GM21619 (cell line): ENCODE results near the gene PNMA8C.
"Not testable (repeated sequence)": the region's sequence is repeated elsewhere in the genome, so short reads cannot be mapped to it uniquely, and the experiment has no call there.

ENCODE experiments used
- ATAC-seq: cut with Tn5 transposase; IDR thresholded peaks from one replicate; pipeline ENCODE4 v1.9.1; 2021; ENCODE audit not compliant: unreplicated experiment

PNMA8C gene

DNA sequence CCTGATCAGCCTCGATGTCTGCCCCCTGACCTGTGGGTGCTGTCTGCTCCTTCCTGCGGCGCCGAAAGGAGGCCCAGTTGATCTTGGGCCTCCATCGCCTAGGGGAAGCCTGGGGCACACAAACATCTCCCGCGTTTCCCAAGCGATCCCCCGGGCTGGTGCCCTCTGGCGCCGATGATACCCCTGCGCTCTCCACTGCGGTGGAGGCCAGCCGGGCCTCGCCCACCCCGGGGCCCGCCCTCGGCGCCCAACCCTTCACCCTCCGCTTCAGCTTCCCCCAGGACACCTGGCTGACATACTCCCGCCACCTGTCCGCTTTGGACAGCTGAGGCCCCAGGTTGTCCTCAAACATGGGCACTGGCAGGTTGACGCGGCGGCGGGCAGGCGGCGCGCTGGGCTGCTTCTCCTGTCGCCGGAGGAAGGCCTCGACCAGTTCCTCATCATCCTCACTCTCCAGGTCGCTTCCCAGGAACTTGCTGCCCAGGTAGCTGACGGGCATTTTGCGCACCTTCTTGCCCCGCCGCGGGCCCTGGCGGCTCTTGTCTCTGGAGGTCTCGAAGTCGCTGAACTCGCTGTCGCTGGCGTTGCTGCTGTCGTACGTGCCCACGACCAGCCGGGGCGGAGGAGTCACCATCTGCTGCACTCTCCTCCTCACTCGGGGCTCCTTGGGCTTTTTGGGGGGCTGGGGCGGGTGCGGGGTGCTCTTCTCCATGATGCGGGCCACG is 16.6 kb downstream of the PNMA8C start:
- ATAC-seq, result no peak

DNA sequence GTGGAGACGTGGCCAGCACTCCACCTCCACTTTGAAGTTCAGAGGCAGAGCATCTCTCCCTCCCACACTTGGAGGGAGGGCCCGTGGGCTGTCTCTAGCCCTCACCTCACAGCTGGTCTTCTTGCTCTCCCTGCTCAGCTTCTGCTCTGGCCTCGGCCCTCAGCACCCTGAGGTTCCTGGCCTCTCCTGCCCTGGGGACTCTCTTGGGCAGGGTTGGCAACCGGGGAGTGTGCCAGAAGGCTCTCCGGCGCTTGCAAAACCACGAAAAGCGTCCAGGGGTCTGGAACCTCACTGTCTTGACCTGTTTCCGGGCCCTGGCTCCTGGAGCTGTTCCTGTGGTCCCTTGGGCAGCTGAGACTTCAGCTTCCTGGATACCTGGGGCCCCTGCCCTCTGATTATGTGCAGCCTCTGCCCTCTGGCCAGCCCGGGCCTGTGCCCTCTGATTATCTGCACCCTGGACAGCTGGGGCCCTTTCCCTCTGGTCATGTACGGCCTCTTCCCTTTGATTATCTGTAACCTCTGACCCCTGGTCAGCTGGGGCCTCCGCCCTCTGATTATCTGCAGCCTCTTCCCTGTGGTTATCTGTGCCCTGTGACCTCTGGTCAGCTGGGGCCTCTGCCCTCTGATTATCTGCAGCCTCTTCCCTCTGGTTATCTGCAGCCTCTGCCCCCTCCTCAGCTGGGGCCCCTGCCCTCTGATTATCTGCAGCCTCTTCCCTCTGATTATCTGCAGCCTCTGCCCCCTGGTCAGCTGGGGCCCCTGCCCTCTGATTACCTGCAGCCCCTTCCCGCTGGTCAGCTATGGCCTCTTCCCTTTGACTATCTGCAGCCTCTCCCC is 17.4 kb downstream of the PNMA8C start:
- no peak for ATAC-seq

DNA sequence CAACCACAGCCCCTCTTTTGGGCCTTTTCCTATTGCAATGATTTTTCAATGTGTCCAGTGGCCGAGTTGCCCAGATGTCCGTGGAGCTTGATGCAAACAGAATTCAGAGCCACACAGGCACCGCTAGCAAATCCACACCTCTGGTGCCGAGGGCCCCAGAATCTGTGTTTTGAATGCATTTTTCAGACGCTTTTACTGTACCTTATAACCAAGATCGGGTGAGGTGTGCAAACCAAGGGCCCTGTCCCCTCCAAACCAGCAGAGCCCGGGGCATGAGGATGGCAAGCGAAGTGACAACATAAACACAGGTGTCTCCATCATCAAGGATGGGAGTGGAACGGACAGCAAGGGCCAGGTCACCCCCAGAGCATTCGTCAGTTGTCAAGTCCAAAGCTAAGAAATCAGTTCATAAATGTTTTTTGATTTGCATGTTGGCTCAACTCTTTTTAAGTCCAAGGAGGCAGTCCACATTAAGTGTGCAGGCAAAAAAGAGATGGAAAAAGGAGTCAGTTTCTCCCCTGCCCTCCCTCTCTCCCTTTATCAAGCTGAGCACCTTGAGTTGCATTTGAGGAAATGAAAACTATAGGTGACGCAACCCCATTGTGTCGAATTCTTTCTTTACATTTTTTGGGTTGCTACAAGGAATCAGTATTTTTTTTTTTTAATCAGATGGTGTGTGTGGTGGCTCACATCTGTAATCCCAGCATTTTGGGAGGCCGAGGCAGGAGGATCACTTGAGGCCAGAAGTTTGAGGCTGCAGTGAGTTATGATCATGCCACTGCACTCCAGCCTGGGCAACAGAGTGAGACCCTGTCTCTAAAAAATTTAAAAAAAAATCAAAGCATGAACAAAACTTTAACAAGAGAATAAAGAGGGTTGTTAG is 18.3 kb downstream of the PNMA8C start:
- ATAC-seq, result no peak

DNA sequence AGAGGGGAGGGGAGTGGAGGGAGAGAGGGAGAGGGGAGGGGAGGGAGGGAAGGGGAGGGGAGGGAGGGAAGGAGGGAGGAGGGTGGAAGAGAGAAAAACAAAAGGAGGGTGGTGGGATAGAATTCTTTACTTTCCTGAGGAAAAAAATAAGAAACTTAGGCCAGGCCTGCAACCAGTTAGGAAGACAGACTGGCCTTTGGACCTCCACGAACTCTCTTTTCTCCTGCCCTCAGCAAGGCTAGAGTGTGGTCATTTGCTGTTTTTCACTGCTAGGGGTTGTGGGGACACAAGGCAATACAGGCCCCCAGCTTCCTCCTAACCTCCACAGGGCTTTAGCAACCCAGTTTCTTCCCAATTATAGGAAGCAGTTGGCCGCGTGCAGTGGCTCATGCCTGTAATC is 19.5 kb downstream of the PNMA8C start:
- ATAC-seq, result no peak

DNA sequence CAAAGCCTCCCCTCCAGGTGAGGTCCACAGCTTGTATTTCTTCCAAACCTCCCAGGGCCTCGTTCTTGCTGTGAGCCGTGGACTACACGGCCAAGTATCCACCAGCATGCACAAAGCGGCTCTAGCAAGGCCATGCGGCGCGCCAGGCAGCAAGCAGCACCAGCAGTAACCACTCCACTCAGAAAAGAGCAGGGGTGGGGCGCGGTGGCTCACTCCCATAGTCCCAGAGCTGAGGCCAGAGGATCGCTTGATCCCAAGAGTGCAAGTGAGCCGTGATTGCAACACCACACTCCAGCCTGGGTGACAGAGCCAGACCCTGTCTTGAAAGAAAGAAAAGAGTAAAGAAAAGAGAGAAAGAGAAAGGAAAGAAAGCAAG is 20.1 kb downstream of the PNMA8C start:
- no peak for ATAC-seq

DNA sequence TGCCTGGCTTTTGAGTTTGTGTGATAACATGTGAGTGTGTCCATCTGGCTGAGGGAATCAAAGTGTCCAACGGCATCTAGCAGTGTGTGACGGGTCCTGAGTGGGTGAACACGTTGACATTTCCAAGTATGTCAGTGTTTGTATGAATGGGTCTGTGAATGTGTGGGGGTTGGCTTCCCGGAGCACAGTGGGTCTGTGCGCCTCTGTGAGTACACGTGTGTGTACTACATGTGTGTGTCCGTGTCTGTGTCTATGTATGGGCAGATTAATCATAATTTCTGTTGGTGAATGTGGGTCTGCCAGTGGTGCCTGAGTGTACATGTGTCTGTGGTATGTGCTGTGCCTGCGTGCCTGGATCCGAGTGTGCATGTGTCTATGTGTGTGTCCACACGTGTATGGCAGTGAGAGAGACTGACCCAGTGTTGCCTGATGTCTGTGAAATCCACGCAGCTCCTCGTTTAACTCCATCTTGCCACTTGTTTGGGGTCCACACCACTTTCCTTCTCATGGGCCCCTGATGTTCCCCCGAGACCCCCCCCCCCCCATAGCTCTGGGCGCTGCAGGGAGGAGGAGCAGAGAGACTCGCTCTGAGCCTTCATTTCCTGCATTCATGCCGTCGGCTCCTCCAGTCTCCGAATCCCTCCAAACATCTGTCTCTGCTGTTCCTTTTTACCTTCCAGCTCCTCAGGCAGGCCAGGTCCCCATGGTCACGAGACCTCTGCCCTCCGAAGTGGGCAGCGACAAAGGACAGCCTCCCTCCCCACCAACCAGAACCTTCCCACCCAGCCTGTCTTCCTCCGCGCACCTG is 20.7 kb downstream of the PNMA8C start:
- no peak for ATAC-seq

DNA sequence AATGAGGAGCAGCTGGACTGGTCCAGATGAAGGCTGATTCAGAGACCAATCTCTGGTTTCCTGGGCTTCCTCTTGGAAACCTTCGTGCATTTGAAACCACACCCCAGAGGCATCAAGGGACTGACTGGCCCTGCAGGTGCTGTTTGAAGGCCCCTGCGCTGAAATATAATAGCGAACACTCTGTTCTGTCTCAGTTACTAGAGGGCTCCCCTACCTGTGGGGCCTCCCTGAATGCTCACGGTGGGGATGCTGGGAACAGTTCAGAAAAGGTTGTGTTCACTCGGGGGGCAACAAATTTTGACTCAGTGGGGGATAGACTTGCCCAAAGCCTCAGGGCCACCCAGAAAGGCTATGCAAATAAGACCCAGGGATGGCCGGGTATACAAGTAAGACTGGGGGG is 21.8 kb downstream of the PNMA8C start:
- no peak for ATAC-seq

DNA sequence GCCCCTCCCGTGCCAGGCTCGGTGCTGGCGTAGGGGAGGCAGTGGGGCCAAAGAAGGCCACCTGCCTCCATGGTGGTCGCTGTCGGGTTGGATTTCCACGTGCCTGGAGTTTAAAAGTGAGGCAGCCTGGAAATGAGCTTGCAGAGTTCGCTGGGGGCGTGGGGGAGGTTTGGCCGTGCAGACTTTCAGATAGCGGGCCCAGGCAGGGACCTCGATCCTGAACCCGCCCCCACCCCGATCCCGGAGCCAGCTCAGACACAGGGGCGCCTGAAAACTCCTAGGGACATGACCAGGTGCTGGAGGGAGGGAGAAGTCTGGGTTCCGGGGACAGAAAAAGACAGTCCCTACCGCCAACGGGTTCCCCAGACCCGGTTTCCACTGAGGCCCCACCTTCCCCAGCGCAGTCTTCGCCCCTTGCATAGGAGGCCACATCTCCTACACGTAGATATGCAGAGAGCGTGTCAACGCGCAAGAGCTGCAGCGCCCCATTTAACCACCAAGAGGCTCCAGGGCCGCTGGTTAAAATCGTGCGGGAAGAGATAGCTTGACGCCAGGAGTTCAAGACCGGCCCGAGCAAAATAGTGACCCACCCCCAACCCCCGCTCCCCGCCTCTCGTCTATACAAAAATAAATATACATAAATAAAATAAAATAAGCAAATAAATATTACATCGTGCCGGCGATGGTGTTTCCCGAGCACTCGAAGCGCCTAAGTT is 23.8 kb downstream of the PNMA8C start:
- no peak for ATAC-seq

DNA sequence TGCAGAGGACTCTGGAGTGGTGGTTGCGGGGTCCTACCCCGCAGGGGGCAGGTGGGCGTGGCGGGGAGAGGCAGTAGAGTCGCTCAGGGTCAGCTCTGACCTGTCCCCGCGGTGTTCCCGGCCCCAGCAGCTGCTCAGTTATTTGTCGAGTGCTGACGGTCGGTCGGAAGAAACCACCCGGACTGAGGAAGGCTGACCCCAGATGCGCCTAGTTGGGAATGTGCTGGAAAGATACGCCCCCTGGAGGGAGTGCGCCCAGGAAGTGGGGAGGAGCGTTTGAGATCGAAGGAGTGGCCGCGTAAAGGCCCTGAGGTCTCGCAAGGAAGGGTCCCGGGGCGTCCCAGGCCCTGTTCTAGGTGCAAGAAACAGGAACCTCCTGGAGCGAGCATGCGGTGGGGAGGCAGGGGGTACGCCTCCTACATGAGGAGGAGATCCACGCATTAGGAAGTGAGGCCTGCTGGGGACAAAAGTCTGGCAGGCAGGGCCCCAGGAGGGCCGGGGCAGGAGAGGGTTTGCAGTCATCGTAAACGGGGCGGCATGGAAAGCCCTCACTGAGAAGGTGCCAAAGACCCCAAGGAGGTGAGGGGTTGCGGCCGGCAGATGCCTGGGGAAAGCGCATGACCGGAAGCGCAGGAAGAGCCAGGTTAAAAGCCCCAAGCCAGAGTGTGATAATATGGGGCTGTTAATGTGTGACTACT is 24.5 kb downstream of the PNMA8C start:
- no peak for ATAC-seq

DNA sequence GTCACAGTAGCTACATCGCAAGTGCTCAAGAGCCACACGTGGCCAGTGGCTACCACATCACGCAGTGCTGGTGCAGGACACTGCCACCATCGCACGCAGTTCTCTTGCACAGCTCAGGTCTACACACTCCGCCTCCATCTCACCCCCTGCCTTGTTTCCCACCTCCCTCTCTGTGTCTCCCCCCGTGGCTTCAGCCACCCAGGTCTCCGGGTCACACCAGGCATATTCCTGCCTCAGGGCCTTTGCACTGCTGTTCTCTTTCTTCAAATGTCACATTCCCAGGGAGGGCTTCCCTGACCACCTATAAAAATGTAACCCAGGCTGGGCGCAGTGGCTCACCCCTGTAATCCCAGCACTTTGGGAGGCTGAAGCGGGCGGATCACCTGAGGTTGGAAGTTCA is 26.0 kb downstream of the PNMA8C start:
- no peak for ATAC-seq

DNA sequence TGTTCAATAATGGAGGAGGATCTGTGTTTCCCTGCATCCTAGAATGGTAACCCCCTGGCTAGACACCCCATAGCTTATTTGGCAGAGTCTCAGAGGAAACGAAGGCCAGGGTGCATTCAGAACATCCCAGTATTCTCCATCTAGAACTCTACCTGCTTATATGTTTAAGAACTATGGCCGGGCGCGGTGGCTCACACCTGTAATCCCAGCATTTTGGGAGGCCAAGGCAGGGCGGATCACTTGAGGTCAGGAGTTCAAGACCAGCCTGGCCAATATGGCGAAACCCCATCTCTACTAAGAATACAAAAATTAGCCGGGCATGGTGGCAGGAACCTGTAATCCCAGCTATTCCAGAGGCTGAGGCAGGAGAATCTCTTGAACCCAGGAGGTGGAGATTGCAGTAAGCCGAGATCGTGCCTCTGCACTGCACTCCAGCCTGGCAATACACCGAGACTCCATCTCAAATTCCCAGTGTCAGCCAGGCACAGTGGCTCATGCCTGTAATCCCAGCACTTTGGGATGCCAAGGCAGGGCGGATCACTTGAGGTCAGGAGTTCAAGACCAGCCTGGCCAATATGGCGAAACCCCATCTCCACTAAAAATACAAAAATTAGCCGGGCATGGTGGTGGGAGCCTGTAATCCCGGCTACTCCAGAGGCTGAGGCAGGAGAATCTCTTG is 30.8 kb downstream of the PNMA8C start:
- not testable (repeated sequence) for ATAC-seq

DNA sequence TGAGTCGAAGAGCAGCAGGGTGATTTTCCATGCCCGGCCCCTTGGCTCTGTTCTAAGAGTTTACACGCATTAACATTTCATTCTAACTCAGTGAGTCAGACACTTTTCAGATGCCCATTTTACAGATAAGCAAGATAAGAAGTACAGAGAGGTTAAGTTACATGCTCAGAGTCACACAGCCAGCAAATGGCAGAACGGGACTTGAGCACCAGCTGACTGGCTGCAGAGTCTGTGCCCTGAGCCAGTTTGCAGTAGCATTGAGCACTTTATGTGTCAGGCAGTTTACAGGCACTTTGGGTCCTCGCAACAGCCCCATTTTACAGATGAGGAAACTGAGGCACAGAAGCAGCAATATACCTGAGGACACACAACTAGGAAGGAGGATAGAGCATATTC is 34.3 kb downstream of the PNMA8C start:
- no peak for ATAC-seq

DNA sequence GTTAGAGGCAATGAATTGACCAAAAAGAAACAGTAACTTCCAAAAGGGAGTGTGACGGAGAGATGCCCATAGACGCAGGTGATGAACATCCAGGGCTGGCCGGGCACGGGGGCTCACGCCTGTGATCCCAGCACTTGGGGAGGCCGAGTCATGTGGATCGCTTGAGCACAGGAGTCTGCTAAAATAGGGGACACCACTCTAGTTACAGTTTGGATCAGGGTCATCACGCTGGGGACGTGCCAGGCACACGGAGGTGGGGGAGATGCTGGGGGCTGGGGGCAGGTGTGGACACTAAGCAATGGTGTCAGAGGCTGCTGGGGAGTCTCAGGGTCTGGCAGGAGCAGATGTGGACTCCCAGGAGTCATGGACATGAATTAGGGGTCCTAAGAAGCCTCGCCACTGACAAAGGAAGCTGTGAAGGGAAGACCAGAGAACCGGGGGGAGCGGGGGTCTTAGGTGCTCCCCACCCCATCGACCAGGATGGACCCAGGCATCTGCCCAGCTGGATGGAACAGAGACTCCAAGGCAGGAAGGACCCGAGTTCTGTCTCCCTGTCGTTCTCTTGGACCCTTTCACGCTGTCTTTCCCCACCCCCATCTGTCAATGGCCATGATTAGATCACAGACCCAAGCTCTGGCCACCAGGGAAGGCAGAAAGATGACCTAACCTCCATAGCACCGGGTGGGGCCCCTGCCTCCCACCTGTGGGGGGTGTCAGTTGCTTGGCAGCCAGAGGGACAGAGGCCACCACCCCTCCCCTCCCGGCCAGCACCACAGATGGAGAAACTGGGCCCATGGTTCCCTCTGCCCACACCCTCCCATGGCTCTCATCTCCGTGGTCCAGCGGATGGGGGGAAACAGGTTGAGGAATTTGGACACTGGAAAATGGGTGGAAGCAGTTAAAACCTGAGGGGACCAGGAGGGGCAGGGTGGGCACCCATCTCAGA is 35.0 kb downstream of the PNMA8C start:
- ATAC-seq, result no peak

DNA sequence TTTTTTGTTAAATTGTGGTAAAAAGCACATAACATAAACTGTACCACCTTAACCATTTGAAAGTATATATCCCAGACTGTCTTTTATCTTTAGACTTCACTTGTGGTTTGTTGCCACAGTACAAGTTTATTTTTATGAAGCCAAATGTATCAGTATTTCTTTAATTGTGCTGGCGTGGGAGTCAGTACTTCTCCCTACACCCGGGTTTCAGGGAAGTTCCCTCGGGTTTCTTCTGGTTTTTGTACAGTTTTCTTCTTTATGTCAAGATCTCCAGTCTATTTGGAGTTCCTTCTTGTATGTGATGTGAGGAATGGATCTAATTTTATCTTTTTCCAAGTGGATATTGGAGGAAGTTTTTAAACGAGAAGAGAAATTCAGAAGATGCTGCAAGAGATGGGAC is 35.9 kb downstream of the PNMA8C start:
- no peak for ATAC-seq

DNA sequence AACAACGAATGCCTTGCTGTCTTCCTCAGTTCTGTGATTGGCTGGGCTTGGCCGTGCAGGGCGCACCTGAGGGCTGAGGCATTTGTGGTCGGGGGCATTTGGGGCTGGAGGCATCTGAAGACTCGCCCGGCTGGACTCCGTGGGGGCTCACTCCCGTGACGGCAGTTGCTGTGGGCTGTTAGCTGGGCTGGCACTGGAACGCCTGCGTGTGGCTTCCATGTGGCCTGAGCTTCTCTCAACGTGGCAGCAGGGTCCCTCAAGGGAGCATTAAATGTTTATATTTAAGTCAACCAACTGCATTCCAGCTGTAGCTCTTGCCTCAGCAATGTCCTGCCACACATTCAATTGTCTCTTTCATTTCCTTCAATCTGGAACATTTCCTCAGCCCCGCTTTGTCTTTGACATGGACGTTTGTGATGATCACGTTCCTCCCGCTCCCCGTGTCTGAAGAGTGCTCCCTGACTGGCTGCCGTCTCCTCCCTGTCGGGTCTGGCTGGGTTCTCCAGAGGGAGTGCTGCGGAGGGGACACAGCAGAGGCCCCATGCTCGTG is 36.4 kb downstream of the PNMA8C start:
- no peak for ATAC-seq

DNA sequence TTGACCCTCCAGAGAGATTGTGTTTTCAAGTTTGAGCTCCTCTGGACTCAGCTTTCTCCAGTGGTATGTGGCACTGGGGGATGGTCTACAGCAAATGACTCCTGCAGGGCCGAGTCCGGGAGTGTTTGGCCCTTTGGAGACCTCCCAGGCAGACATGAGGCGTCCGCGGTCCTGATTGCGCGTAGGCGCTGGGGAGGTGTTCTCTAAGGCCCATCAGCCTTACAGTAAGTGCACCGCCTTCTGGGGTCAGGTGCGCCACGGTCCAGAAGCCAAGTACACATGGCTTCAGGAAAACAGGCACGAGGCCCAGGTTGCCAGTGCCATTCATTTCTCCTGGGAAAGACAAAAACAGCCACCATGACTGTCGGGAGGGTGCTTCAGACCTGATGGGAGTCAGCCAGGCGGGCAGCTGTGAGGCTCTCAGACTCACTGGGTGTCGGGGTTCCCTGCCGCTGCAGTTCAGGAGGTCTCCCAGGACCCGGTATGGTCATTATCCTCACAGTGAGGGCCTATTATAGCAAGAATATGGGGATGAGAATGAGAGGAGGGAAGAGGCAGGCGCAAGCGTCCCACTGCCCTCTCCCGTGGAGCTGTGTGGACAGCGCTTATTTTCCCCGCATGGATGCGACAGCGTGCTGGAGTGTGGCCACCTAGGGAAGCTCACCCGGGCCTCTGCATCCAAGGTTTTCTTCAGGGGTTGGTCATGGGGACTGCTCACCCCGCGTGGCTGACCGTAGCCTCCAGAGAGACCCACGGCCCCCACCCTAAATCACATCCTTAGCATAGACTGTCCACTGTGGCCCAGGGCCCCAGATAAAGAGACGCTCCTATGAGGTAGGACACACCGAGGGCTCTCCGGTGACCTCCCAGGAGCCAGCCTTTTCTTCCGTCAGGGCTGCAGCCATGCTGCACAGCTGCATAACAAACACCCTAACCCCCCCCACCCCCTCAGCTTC is 37.2 kb downstream of the PNMA8C start:
- ATAC-seq, result no peak
